SU-DHL-6 (cell line): ENCODE data around the gene SERTAD2.

Experiments
- H2AFZ ChIP-seq: fragments of 200-600 bp; sonication (generic); 2 replicates; pipeline ENCODE4 v1.6.1; 2014; ENCODE audit warnings: low read depth, mild to moderate bottlenecking, moderate library complexity, mixed read lengths, antibody characterized with exemption, low read length; ENCODE audit not compliant: severe bottlenecking
- H3F3A ChIP-seq: fragments of 200-600 bp; shearing (Covaris generic); 2 replicates; pipeline ENCODE4 v1.6.0; 2016; ENCODE audit warnings: antibody characterized with exemption, mild to moderate bottlenecking; ENCODE audit not compliant: insufficient read depth
- H3K27ac ChIP-seq: fragments of 200-600 bp; sonication (generic); 2 replicates; pipeline ENCODE4 v1.5.1; 2016; ENCODE audit warnings: low read depth, mild to moderate bottlenecking, low read length, moderate library complexity, mixed read lengths
- H3K27me3 ChIP-seq: fragments of 200-600 bp; sonication (generic), shearing (Covaris generic); 2 replicates; pipeline ENCODE4 v1.6.0; 2014; ENCODE audit warnings: mild to moderate bottlenecking, low read length
- H3K36me3 ChIP-seq: fragments of 200-600 bp; sonication (generic); 2 replicates; pipeline ENCODE4 v1.6.1; 2014; ENCODE audit warnings: mild to moderate bottlenecking, low read length, mixed read lengths
- H3K4me2 ChIP-seq: fragments of 300-600, 200-600 bp; shearing (Covaris generic), sonication (generic); 2 replicates; pipeline ENCODE4 v1.6.0; 2014; ENCODE audit warnings: low read length, low read depth, mild to moderate bottlenecking; ENCODE audit not compliant: poor library complexity, severe bottlenecking
- H3K4me3 ChIP-seq: fragments of 200-600 bp; sonication (generic); 2 replicates; pipeline ENCODE4 v1.5.1; 2014; ENCODE audit warnings: antibody characterized with exemption, low read length, mild to moderate bottlenecking, mixed read lengths; ENCODE audit not compliant: insufficient read depth, poor library complexity, severe bottlenecking
- H3K79me2 ChIP-seq: fragments of 200-600 bp; sonication (generic); 2 replicates; pipeline ENCODE4 v1.6.1; 2014; ENCODE audit warnings: mild to moderate bottlenecking, low read length, moderate library complexity; ENCODE audit not compliant: insufficient read depth
- H3K9ac ChIP-seq: fragments of 200-600 bp; sonication (generic); 2 replicates; pipeline ENCODE4 v1.7.0; 2014; ENCODE audit warnings: mild to moderate bottlenecking, low read length
- H3K9me2 ChIP-seq: fragments of 200-600 bp; sonication (generic); replicated peaks from 2 replicates; pipeline ENCODE4 v1.6.1; 2014; ENCODE audit warnings: low read length; ENCODE audit not compliant: insufficient read depth
- H3K9me3 ChIP-seq: fragments of 200-600 bp; sonication (generic); 2 replicates; pipeline ENCODE4 v1.6.1; 2014; ENCODE audit warnings: low read length, mixed read lengths; ENCODE audit not compliant: insufficient read depth
- H4K20me1 ChIP-seq: fragments of 200-600 bp; sonication (generic); 2 replicates; pipeline ENCODE4 v1.6.1; 2014; ENCODE audit warnings: low read depth, mild to moderate bottlenecking, antibody characterized with exemption, low read length, moderate library complexity, mixed read lengths
- CTCF ChIP-seq: fragments of 200-600 bp; sonication (generic); IDR thresholded peaks from one replicate; pipeline ENCODE4 v1.5.1; 2017; ENCODE audit warnings: antibody characterized with exemption, mild to moderate bottlenecking, low read length, moderate library complexity; ENCODE audit not compliant: insufficient read depth, poor library complexity, severe bottlenecking
- EZH2phosphoT487 ChIP-seq: fragments of 200-600 bp; sonication (generic), shearing (Covaris generic); conservative IDR thresholded peaks from 2 replicates; pipeline ENCODE4 v1.6.1; 2018; ENCODE audit warnings: mild to moderate bottlenecking, antibody characterized with exemption, low read length, moderate library complexity, mixed read lengths

The SERTAD2 gene

GRCh38 chr2:64667535-64667934 is 13.8 kb upstream of the SERTAD2 start:
- H4K20me1 ChIP-seq: no peaks in the 10 kb centered on the region
- H3K9me2 ChIP-seq: no peaks in the 10 kb centered on the region
- H3K36me3 ChIP-seq: no peaks in the 10 kb centered on the region
- peak overlapping the region; percentile 92 for H3K27ac ChIP-seq
- peak overlapping the region; percentile 67 for H3K4me2 ChIP-seq
- H3K9ac ChIP-seq: peak overlapping the region; percentile 38
- TF ChIP-seq CTCF (no peak), EZH2phosphoT487 (no peak)
- no peaks in the 10 kb centered on the region for H3K9me3 ChIP-seq
- no peak overlapping the region for H2AFZ ChIP-seq
- no peaks in the 10 kb centered on the region for H3K79me2 ChIP-seq
- H3F3A ChIP-seq: peaks cover 26% of the 10 kb centered on the region; the same call in 1 of the 2 replicates
- H3K4me3 ChIP-seq: peak overlapping the region; percentile 33
- H3K27me3 ChIP-seq: no peaks in the 10 kb centered on the region

GRCh38 chr2:64666810-64667438 is 13.2 kb upstream of the SERTAD2 start:
- H3K27ac ChIP-seq: peak overlapping the region; percentile 92
- H3K9me3 ChIP-seq: no peaks in the 10 kb centered on the region
- no peak overlapping the region for H2AFZ ChIP-seq
- H3K4me3 ChIP-seq: peak overlapping the region; percentile 33
- peaks cover 30% of the 10 kb centered on the region for H3F3A ChIP-seq
- no peaks in the 10 kb centered on the region for H4K20me1 ChIP-seq
- peak overlapping the region; percentile 38 for H3K9ac ChIP-seq
- no peaks in the 10 kb centered on the region for H3K27me3 ChIP-seq
- H3K9me2 ChIP-seq: no peaks in the 10 kb centered on the region
- H3K36me3 ChIP-seq: no peaks in the 10 kb centered on the region
- H3K79me2 ChIP-seq: no peaks in the 10 kb centered on the region
- no peak for TF ChIP-seq CTCF
- peak overlapping the region; percentile 67 for H3K4me2 ChIP-seq

- Histone ChIP-seq H3K9me3 (no peaks in the 10 kb centered on the region), H3F3A (peaks cover 39% of the 10 kb centered on the region), H2AFZ (peak overlapping the region; percentile 11), H3K9me2 (no peaks in the 10 kb centered on the region), H3K36me3 (no peaks in the 10 kb centered on the region), H3K27me3 (no peaks in the 10 kb centered on the region), H3K79me2 (no peaks in the 10 kb centered on the region; the same call in 1 of the 2 replicates), H3K4me2 (peak overlapping the region; percentile 67), H4K20me1 (no peaks in the 10 kb centered on the region), H3K9ac (peak overlapping the region; percentile 34; the same call in 1 of the 2 replicates), H3K27ac (peak overlapping the region; percentile 92), H3K4me3 (no peak overlapping the region)
- TF ChIP-seq CTCF (no peak), EZH2phosphoT487 (no peak)
Observed at GRCh38 chr2:64665709-64666108, 12.0 kb upstream of the SERTAD2 start.
